ENCODE data around the gene KRTAP12-3.

GRCh38 chr21:44630440-44630839 lies 27.3 kb upstream of the KRTAP12-3 start:
- TF ChIP-seq CTCF (IDR thresholded peaks at IDR 0.05; ENCODE audit: borderline replicate concordance, extremely low read depth, low read length, poor library complexity, severe bottlenecking) = no peak
- no peak for TF ChIP-seq EZH2 (IDR thresholded peaks at IDR 0.05; ENCODE audit: borderline replicate concordance, low read depth, low read length, severe bottlenecking)

Data from DND-41 (cell line).